GM12878 (cell line): Measurements from ENCODE around the gene OTUB2. TPM values are rescaled to one million over a fixed set of nuclear protein-coding genes. Genes with fewer than 3 reads are reported as not detected.

Source experiments
- BMI1 ChIP-seq: fragments of 450-650 bp; IDR thresholded peaks from 2 replicates; pipeline ENCODE4 v1.6.1; 2016; ENCODE audit warnings: mild to moderate bottlenecking, moderate library complexity, borderline replicate concordance
- CHD2 ChIP-seq: IDR thresholded peaks from 2 replicates; pipeline ENCODE4 v1.6.1; 2011; ENCODE audit warnings: low read depth, low read length, improper control_type of control experiment, borderline replicate concordance
- CREM ChIP-seq: IDR thresholded peaks from 2 replicates; pipeline ENCODE4 v1.6.1; 2014; ENCODE audit warnings: antibody characterized with exemption, low read depth
- DPF2 ChIP-seq: fragments of 450-650 bp; IDR thresholded peaks from 2 replicates; pipeline ENCODE4 v1.6.1; 2017; ENCODE audit warnings: mild to moderate bottlenecking
- GABPA ChIP-seq: IDR thresholded peaks from 2 replicates; pipeline ENCODE4 v1.6.1; 2014; ENCODE audit warnings: antibody characterized with exemption, low read depth, mild to moderate bottlenecking, inconsistent platforms
- IKZF1 ChIP-seq: fragments of 450-650 bp; conservative IDR thresholded peaks from 2 replicates; pipeline ENCODE4 v1.6.1; 2017; ENCODE audit warnings: antibody characterized with exemption, mild to moderate bottlenecking
- PAX5 ChIP-seq: IDR thresholded peaks from 2 replicates; pipeline ENCODE4 v1.6.1; 2011; ENCODE audit warnings: low read depth, low read length, borderline replicate concordance
- POLR2A ChIP-seq: IDR thresholded peaks from 2 replicates; pipeline ENCODE4 v1.6.1; 2011; ENCODE audit warnings: low read depth, mild to moderate bottlenecking, low read length
- POU2F2 ChIP-seq: IDR thresholded peaks from 3 replicates; pipeline ENCODE4 v1.6.1; 2011; ENCODE audit warnings: low read depth, mild to moderate bottlenecking, low read length, borderline replicate concordance
- SP1 ChIP-seq: IDR thresholded peaks from one replicate; pipeline ENCODE4 v1.6.1; 2011; ENCODE audit warnings: low read depth, low read length
- SPI1 ChIP-seq: IDR thresholded peaks from 2 replicates; pipeline ENCODE4 v1.6.1; 2011; ENCODE audit warnings: low read depth, mild to moderate bottlenecking, low read length, moderate library complexity, borderline replicate concordance; ENCODE audit not compliant: insufficient read depth
- YBX1 ChIP-seq: fragments of 450-650 bp; IDR thresholded peaks from 2 replicates; pipeline ENCODE4 v1.6.1; 2016; ENCODE audit warnings: antibody characterized with exemption
- polyA plus RNA-seq, 11 experiments: library from polyadenylated mRNA; depleted of rRNA in 4 of 11; unstranded in 6 of 11; stranded (reverse) in 5 of 11; fragments of >200 nt; fragmentation: Nextera tagmentation in 4 of 11; fragmentation: Illumina TruSeq in 1 of 11; extraction: Ambion mirVana in 4 of 11; extraction: Trizol in 1 of 11; gene quantifications; 1 replicate in 1 of 11; 2 replicates in 10 of 11; pipeline versions ENCODE4 v1.2.1 to v1.2.3, GENCODE V29; 2011 to 2016; ENCODE audit warnings: inconsistent platforms in 2 of 11, missing spikeins in 2 of 11, low read depth in 1 of 11
- total RNA-seq, 4 experiments: library from RNA; depleted of rRNA in 3 of 4; stranded (reverse); fragments of >200 nt in 3 of 4; fragmentation: Illumina TruSeq in 1 of 4; extraction: Trizol in 1 of 4; gene quantifications; 2 replicates each; pipeline versions ENCODE4 v1.2.1 to v1.2.3, GENCODE V29; 2013 to 2021
- TF ChIP-seq, protein P1 (sequence below): fragments of 450-650 bp; IDR thresholded peaks from 2 replicates; pipeline ENCODE4 v1.6.1; 2016; ENCODE audit warnings: mild to moderate bottlenecking
- TF ChIP-seq, protein P2 (sequence below): fragments of 450-650 bp; IDR thresholded peaks from 2 replicates; pipeline ENCODE4 v1.6.1; 2018; ENCODE audit warnings: mild to moderate bottlenecking, low read depth, moderate library complexity; ENCODE audit not compliant: partially characterized antibody
- TF ChIP-seq, protein P3 (sequence below): fragments of 450-650 bp; IDR thresholded peaks from 2 replicates; pipeline ENCODE4 v1.6.1; 2017; ENCODE audit warnings: mild to moderate bottlenecking, moderate library complexity
- TF ChIP-seq, protein P4 (sequence below): fragments of 450-650 bp; conservative IDR thresholded peaks from 2 replicates; pipeline ENCODE4 v1.6.1; 2017; ENCODE audit warnings: mild to moderate bottlenecking, moderate library complexity
- TF ChIP-seq, protein P5 (sequence below): fragments of 450-650 bp; IDR thresholded peaks from 2 replicates; pipeline ENCODE4 v1.6.1; 2018; ENCODE audit warnings: borderline replicate concordance, mild to moderate bottlenecking; ENCODE audit not compliant: partially characterized antibody

The OTUB2 gene
- total and polyA plus RNA-seq, 10 of the 15 experiments (the other 5 are each of a cell fraction or from before 2014, with no cell fraction given), result 0.05 to 0.82 (median 0.43) TPM

DNA sequence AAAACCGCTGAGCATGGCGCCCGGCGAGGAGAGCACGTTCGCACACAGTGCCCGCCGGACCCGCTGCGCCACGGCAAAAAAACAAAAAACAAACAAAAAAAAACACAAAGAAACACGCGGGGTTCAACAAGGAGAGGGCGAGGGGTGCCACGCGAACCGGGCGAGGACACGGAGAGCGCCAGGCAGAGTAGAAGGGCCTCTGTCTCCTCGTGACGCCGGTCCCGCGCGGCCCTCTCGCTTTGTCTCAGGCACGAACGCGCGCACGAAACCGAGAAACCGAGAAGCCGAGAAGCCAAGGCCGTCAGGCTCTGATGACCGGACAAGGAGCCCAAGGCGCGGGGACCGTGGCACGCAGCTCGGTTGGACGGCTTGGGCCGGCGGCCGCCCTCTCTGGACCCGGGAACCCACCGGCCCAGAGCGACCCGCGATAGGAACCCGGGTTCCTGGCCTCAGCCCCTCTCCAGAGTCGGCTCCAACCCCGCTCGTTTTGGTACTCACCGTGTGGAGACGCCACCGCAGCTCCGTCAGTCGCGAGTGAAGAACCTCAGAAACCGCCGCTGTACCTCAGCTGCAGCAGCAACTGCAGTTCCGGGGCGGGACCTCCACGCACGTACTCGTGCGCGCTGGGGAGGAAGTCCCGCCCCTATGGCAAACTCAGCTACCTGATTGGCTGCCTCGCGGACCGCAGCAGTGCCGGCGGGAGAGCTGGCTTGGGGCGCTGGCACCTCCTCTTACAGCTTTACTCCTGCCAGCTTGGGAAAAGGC is 54.7 kb downstream of the OTUB2 start, which contains the start of the genes DDX24 and IFI27L1 (continued):
- TF ChIP-seq, protein P1, sequence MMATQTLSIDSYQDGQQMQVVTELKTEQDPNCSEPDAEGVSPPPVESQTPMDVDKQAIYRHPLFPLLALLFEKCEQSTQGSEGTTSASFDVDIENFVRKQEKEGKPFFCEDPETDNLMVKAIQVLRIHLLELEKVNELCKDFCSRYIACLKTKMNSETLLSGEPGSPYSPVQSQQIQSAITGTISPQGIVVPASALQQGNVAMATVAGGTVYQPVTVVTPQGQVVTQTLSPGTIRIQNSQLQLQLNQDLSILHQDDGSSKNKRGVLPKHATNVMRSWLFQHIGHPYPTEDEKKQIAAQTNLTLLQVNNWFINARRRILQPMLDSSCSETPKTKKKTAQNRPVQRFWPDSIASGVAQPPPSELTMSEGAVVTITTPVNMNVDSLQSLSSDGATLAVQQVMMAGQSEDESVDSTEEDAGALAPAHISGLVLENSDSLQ, result peak; percentile 53; the same call in 1 of the 2 replicates
- TF ChIP-seq DPF2, result peak; percentile 85
- TF ChIP-seq POU2F2, result peak; percentile 87; the same call in 2 of the 3 replicates
- peak; percentile 81 for TF ChIP-seq SPI1
- no peak for TF ChIP-seq BMI1
- TF ChIP-seq, protein P2, sequence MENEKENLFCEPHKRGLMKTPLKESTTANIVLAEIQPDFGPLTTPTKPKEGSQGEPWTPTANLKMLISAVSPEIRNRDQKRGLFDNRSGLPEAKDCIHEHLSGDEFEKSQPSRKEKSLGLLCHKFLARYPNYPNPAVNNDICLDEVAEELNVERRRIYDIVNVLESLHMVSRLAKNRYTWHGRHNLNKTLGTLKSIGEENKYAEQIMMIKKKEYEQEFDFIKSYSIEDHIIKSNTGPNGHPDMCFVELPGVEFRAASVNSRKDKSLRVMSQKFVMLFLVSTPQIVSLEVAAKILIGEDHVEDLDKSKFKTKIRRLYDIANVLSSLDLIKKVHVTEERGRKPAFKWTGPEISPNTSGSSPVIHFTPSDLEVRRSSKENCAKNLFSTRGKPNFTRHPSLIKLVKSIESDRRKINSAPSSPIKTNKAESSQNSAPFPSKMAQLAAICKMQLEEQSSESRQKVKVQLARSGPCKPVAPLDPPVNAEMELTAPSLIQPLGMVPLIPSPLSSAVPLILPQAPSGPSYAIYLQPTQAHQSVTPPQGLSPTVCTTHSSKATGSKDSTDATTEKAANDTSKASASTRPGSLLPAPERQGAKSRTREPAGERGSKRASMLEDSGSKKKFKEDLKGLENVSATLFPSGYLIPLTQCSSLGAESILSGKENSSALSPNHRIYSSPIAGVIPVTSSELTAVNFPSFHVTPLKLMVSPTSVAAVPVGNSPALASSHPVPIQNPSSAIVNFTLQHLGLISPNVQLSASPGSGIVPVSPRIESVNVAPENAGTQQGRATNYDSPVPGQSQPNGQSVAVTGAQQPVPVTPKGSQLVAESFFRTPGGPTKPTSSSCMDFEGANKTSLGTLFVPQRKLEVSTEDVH, result peak; percentile 69
- TF ChIP-seq, protein P3, sequence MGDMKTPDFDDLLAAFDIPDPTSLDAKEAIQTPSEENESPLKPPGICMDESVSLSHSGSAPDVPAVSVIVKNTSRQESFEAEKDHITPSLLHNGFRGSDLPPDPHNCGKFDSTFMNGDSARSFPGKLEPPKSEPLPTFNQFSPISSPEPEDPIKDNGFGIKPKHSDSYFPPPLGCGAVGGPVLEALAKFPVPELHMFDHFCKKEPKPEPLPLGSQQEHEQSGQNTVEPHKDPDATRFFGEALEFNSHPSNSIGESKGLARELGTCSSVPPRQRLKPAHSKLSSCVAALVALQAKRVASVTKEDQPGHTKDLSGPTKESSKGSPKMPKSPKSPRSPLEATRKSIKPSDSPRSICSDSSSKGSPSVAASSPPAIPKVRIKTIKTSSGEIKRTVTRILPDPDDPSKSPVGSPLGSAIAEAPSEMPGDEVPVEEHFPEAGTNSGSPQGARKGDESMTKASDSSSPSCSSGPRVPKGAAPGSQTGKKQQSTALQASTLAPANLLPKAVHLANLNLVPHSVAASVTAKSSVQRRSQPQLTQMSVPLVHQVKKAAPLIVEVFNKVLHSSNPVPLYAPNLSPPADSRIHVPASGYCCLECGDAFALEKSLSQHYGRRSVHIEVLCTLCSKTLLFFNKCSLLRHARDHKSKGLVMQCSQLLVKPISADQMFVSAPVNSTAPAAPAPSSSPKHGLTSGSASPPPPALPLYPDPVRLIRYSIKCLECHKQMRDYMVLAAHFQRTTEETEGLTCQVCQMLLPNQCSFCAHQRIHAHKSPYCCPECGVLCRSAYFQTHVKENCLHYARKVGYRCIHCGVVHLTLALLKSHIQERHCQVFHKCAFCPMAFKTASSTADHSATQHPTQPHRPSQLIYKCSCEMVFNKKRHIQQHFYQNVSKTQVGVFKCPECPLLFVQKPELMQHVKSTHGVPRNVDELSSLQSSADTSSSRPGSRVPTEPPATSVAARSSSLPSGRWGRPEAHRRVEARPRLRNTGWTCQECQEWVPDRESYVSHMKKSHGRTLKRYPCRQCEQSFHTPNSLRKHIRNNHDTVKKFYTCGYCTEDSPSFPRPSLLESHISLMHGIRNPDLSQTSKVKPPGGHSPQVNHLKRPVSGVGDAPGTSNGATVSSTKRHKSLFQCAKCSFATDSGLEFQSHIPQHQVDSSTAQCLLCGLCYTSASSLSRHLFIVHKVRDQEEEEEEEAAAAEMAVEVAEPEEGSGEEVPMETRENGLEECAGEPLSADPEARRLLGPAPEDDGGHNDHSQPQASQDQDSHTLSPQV, result no peak
- TF ChIP-seq CHD2, result peak; percentile 89
- peak; percentile 98 for TF ChIP-seq POLR2A
- TF ChIP-seq GABPA, result peak; percentile 90
- TF ChIP-seq PAX5, result peak; percentile 89
- TF ChIP-seq, protein P4, sequence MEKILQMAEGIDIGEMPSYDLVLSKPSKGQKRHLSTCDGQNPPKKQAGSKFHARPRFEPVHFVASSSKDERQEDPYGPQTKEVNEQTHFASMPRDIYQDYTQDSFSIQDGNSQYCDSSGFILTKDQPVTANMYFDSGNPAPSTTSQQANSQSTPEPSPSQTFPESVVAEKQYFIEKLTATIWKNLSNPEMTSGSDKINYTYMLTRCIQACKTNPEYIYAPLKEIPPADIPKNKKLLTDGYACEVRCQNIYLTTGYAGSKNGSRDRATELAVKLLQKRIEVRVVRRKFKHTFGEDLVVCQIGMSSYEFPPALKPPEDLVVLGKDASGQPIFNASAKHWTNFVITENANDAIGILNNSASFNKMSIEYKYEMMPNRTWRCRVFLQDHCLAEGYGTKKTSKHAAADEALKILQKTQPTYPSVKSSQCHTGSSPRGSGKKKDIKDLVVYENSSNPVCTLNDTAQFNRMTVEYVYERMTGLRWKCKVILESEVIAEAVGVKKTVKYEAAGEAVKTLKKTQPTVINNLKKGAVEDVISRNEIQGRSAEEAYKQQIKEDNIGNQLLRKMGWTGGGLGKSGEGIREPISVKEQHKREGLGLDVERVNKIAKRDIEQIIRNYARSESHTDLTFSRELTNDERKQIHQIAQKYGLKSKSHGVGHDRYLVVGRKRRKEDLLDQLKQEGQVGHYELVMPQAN, result peak; percentile 76
- TF ChIP-seq IKZF1, result peak; percentile 52
- TF ChIP-seq CREM, result peak; percentile 66; the same call in 1 of the 2 replicates
- TF ChIP-seq YBX1, result no peak
- peak; percentile 86 for TF ChIP-seq SP1
- TF ChIP-seq, protein P5, sequence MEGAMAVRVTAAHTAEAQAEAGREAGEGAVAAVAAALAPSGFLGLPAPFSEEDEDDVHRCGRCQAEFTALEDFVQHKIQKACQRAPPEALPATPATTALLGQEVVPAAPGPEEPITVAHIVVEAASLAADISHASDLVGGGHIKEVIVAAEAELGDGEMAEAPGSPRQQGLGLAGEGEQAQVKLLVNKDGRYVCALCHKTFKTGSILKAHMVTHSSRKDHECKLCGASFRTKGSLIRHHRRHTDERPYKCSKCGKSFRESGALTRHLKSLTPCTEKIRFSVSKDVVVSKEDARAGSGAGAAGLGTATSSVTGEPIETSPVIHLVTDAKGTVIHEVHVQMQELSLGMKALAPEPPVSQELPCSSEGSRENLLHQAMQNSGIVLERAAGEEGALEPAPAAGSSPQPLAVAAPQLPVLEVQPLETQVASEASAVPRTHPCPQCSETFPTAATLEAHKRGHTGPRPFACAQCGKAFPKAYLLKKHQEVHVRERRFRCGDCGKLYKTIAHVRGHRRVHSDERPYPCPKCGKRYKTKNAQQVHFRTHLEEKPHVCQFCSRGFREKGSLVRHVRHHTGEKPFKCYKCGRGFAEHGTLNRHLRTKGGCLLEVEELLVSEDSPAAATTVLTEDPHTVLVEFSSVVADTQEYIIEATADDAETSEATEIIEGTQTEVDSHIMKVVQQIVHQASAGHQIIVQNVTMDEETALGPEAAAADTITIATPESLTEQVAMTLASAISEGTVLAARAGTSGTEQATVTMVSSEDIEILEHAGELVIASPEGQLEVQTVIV, result peak; percentile 19
